HG03439 (cell line): ENCODE data around the gene CMYA5.
"Not testable (repeated sequence)": the region's sequence is repeated elsewhere in the genome, so short reads cannot be mapped to it uniquely, and the experiment has no call there.

Source experiments
- ATAC-seq: cut with Tn5 transposase; IDR thresholded peaks from one replicate; pipeline ENCODE4 v1.9.1; 2021; ENCODE audit warnings: mild to moderate bottlenecking, moderate library complexity; ENCODE audit not compliant: unreplicated experiment

CMYA5 gene

DNA sequence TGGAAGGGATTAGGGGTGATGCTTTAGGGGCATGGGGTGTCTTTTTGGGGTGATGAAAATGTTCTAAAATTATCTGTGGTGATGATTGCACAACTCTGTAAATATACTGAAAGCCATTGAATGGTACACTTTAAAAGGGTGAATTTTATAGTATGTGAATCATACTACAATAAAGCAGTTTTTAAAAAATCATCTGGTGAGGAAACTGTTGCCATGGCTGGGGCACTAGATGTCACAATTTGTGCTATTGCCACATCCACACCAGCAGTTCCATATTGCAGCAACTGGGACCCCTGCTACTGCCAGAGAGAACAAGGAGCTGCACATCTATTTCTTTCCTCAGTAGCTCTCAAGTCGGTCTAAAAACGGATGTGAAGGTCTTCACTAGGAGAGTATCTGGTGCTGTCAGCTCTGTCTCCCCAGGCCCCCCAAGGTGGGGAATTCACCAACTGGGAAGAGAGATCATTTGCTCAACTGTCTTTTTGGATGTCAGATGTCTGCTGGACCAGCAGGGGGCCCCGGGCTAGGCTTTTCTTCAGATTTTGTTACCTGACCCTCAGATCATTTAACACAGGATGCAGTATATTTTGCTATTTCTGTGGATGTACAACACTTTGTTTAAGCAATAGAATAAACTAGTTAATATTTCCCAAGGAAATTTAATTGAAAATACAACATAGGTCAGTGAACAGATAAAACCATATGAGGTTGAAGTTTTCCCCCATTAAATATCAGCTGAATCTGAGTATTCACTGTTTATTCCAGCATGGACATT lies 13.2 kb downstream of the CMYA5 start:
- ATAC-seq = no peak

DNA sequence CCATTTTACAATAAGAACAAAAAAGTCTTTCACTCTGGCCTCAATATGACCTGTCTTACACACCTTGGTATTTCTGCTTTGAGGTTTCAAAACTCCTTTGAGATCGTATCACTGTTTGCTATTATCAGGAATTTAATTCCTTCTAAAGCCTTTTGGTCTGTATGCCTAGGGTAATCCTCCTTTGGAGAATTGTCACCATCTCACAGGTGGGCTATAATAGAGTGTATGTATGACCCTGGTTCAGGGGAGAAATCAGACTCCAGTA lies 13.7 kb downstream of the CMYA5 start:
- no peak for ATAC-seq

DNA sequence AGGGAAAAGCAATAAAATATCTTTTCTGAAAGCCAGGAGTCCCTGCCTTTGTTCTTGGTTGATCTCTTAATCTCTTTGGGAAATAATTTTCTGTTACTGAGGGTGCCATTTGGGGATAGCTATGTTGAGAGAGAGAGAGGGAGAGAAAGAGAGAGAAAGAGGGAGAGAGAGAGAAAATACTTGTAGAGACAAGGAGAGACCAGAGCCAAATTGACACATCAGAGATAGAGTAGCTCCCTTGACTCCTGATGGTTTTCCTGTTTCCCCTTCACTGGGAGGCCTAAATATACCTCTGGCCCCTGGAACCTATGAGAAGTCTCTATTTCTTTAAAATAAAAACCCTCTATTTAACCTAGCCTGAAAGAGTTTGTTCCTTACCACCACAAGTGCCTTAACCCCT lies 14.9 kb downstream of the CMYA5 start:
- no peak for ATAC-seq

DNA sequence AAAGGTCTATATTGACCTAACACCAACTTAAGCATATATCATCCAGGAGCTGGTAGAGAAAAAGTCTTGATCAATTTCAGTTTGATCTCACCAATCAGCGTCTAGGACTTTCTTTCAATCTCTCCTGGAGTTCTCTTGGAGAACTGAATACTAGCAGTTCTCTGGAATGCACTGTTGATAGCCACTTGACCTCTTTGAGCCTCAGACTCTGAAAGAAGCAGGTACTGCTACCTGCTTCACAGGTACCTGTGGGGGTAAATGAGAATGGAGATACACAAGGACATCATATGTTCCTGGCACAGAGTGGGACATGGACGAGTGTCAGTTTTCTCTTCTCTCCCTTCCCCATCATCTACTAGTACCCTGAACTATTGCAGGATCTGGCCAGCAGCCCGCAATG lies 16.0 kb downstream of the CMYA5 start:
- no peak for ATAC-seq

DNA sequence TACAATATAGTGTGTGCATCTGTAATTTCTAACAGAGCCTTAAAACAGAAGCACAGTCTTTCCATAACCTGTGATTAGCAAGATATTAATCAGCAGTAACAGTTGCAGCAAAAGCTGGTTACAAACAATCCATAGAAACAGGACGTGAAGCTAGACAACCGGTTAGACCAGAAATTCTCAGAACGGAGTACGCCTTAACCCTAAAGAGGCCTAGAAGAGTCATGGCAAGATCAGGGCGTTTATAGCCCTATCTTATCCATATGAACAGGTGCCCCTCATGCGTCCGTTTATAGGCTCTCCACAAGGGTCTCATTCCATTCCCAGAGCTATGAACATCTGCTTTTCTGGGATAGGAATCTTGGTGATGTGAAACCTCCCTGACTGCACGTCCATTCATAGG lies 16.7 kb downstream of the CMYA5 start:
- not testable (repeated sequence) for ATAC-seq

DNA sequence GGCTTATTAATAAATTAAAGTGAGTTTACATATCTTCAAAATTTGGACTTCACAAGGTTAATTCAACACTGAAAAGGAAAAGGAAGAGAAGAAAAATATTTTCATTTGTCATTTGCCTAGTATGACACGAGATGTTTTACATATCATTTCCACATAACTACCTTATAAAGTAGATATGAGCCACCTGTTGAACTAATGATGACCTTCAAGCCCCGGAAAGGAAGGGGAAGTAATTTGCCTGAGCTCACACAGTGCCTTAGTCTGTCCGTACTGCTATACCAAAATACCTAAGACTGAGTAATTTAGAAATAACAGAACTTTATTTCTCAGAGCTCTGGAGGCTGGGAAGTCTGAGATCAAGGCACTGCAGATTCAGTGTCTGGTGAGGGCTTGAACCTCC lies 17.9 kb downstream of the CMYA5 start:
- ATAC-seq = no peak

DNA sequence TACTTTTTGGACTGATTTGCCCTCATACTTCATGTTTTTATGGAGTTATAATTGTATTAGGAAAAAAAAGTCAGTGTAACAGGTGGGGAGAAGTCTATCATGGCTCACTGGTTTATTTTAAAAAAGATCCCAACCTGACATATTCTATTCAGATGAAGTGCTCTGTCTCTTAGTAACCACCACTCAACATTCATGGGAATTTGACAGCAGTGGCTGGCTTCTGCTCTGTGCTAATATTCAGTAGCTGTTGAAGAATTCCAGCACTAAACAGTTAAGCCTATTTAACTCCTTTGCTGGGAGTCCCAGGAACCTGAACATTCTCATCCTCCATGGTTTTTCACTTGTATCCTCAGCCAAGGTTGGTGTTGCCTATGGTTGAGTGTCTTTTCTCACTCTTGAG lies 23.1 kb downstream of the CMYA5 start:
- ATAC-seq = no peak

DNA sequence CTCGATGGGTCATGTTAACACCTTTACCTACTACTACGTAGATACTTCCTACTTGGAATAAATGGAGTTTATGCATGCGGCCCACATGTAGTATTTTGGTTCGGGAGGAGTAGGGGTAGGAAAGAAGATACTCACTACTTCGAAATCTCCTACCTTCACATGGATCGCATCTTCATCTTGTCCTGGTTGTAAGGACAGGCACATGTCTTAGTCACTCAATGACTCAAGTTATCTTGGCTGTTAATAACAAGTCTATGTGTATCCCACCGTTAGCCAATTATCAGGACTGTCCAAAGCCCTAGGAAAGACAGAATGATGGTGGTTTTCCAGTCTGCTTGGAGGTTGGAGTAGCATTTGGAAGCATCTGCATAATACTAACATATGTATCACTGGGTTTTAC lies 24.1 kb downstream of the CMYA5 start:
- no peak for ATAC-seq

DNA sequence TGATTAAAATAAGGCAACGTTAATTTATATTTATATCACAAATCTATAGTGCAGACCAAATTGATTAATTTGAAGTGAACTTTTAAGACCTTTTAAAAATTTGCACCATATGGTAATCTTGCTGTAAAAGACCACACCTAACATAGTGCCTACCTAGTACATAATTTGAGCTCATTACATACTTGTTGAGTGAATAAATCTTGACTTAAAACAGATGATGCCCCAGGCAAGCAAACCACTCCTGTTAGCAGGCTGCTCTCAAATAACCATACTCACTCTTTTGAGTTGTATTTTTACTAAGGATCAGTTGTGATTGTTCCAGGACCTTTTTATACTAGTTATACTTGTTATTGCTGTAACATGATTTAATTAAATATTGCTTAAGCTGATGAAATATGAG lies 27.2 kb downstream of the CMYA5 start:
- ATAC-seq = no peak

DNA sequence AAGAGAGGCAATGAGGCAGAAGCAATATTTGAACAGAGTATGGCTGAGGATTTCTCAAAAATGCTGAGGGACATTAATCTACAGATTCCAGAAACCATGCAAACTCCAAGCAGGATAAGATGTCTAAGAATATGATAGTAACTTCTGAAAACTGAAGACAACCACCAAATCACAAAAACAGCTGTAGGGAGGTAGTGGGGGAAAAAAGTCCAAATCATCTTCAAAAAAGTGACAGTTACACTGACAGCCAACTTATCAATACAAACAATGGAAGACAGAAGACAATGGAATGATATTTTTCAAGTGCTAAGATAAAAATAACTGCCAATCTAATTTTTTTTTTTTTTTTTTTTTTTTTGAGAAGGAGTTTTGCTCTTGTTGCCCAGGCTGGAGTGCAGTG lies 30.5 kb downstream of the CMYA5 start:
- ATAC-seq = no peak

DNA sequence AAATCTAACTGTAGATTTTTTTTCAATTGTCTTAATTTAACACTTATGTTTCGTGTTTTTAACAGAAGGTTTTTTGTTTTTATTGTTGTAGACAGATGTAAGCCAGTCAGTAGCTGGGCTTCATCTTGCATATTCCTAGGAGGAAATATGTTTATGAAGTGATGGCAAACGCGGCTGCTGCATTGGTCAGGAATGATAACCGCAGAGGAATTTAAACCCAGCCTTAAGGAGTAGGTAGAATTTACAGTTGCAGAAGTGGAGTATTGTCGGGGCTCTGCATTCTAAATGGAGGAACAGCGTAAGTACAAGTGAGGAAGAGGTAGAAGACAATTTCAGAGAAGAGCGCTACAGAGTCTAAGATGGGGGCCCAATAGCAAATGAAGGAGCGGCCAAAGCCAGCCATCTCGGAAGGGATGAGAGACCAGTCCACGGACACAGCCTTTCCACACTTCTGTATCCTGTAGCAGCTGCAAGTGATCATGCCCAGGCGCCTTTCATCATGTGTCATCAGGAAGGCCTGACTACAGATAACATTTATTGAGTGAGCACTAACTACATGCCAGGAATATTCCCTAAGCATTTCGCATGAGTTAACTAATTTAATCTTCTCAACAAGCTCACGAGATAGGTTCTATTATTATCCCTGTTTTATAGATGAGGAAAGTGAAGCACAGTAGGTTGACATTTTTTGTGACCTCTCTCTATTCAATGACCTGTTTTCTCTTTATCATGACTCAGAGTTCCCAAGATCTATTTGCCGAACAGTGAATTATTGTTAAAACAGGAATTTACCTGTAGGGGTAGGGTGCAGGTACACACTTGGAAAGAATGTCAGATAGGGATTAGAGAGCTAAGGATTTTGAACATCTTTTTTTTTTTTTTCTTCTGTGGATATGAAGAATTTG lies 38.1 kb downstream of the CMYA5 start:
- no peak for ATAC-seq

DNA sequence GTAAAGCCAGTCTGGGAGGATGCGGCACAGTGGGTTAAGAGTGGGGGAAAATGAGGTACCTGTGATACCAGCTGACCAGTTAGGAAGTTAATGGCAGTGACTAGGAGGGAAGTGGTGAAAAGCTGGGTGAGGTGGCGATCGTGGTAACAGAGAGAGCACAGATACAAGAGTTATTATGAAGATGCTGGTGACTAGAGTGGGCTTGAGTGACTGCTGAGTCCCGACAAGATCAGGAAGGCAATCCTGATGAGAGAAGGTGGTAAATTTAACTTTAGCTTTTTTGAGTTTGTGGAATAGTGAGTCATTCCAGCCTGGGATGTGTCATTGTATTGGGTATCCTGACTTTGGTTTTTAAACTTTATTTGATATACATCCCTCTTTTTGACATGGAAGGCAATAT lies 38.8 kb downstream of the CMYA5 start:
- ATAC-seq = no peak

DNA sequence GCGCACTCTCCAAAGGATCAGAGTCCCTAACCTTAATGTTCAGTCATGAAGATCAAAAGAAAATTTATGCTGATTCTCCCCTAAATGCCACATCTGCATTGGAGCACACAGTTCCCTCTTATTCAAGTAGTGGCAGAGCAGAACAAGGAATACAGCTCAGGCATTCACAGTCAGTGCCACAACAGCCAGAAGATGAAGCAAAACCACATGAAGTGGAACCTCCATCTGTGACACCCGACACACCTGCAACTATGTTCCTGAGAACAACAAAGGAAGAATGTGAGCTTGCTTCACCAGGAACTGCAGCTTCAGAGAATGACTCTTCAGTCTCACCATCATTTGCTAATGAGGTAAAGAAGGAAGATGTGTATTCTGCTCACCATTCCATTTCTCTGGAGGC lies 40.0 kb downstream of the CMYA5 start:
- no peak for ATAC-seq

DNA sequence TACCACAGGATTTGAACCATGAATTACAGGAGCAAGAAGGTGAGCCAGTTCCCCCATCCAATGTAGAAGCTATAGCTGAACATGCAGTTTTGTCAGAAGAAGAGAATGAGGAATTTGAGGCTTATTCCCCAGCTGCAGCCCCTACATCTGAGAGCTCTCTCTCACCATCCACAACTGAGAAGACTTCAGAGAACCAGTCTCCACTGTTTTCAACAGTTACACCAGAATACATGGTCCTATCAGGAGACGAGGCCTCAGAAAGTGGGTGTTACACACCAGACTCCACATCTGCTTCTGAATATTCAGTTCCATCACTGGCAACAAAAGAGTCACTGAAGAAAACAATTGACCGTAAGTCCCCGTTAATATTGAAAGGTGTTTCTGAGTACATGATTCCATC lies 40.9 kb downstream of the CMYA5 start:
- no peak for ATAC-seq

DNA sequence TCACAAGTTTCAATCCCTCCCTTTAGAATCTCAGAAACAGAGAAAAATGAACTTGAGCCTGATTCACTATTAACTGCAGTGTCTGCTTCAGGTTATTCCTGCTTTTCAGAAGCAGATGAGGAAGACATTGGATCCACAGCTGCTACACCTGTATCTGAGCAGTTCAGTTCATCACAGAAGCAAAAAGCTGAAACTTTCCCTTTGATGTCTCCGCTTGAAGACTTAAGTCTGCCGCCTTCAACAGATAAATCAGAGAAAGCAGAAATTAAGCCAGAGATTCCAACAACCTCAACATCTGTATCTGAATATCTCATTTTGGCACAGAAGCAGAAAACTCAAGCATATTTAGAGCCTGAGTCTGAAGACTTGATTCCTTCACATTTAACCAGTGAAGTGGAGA lies 42.1 kb downstream of the CMYA5 start:
- ATAC-seq = no peak

DNA sequence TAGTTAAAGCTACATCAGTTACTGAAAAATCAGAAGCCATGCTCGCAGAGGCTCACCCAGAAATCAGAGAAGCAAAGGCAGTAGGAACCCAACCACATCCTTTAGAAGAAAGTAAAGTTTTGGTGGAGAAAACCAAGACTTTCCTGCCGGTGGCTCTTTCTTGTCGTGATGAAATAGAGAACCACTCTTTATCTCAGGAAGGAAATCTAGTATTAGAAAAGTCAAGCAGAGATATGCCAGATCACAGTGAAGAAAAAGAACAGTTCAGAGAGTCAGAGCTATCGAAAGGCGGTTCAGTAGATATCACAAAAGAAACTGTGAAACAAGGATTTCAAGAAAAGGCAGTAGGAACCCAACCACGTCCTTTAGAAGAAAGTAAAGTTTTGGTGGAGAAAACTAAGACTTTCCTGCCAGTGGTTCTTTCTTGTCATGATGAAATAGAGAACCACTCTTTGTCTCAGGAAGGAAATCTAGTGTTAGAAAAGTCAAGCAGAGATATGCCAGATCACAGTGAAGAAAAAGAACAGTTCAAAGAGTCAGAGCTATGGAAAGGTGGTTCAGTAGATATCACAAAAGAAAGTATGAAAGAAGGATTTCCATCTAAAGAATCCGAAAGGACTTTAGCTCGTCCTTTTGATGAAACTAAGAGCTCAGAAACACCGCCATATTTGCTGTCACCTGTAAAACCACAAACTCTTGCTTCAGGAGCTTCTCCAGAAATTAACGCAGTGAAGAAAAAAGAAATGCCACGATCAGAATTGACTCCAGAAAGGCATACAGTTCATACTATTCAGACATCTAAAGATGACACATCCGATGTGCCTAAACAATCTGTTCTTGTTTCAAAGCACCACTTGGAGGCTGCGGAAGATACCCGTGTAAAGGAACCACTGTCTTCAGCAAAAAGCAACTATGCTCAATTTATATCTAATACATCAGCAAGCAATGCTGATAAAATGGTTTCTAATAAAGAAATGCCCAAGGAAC lies 47.2 kb downstream of the CMYA5 start:
- ATAC-seq = no peak

DNA sequence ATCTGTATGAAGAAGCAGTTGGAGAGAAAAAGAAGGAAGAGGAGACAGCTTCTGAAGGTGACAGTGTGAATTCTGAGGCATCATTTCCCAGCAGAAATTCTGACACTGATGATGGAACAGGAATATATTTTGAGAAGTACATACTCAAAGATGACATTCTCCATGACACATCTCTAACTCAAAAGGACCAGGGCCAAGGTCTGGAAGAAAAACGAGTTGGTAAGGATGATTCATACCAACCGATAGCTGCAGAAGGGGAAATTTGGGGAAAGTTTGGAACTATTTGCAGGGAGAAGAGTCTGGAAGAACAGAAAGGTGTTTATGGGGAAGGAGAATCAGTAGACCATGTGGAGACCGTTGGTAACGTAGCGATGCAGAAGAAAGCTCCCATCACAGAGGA lies 48.7 kb downstream of the CMYA5 start:
- no peak for ATAC-seq

DNA sequence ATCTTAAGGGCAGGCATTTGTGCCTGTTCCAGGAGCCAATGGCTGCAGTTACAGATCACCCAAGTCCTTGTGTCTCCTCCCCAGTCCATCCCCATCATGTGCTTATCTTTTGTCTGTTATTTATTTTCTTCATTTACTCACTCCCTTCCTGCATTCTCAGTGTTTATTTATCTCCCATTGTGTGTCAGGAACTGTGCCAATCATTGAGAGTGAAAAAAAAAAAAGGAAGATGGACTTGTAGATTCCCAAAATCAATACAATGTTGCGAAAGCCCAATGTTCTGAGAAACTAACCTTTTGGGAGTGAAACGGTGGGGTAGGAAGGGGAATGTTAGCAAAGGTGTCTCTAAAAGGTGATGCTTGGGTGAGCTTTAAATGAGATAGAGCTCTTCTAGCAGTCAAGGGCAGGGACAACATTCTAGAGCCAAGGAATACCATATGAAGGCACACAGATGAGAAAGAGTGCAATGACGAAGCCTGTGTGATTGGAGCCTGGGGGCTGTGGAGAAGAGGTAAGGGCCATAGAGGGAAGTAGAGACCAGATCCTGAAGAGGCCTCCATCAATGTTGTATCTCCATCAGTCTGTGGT lies 53.0 kb downstream of the CMYA5 start:
- ATAC-seq = no peak

DNA sequence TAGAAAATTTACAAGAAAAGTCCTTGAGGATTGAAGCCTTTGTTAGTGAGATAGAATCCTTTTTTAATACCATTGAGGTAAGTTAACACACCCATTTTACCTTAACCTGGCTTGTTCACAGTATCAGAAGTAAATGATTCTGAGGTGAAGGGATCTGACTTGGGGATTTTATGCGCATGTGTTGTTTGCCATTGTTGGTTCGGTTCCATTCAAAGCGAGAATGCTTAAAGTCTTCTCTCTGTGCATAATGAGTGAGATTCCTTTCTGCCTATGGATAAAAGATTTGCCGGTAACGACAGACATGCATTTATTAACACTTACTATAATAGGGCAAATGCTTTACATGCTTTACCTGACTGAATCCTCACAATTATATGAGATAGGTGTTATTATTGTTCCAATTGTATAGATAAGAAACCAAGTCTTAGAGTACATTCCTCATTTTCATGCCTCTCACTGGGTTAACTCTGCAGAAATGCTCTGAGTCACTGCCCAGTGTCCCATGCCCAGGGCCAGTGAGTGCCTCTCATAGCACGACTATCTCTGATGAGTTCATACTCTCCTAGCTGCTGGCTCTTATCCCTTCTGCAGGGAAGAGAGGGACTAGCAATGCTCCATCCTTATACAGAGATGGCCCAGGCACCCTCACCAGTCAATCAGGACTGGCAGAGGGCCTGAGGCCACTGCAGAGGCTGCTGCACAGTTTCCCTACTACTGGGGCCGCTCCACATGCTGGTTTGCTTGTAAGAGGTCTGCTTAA lies 54.4 kb downstream of the CMYA5 start:
- ATAC-seq = no peak

DNA sequence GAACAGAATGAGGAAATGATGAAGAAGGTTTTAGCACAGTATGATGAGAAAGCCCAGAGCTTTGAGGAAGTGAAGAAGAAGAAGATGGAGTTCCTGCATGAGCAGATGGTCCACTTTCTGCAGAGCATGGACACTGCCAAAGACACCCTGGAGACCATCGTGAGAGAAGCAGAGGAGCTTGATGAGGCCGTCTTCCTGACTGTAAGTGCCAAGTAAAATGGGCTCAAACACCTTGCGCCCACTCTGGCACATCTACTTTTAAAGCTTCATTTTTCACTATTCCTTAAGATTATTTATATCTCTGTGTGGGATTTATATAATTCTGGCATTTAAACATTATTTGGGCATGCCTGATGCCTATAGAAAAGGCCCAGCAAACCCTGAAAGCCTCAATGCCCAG lies 55.6 kb downstream of the CMYA5 start:
- no peak for ATAC-seq
